GM19193 (cell line): ENCODE results near the gene TBC1D7.

Source experiments
- POLR2A ChIP-seq: IDR thresholded peaks from 4 replicates; pipeline ENCODE4 v1.6.1; 2011; ENCODE audit not compliant: insufficient read depth, insufficient read length; ENCODE audit errors: extremely low read depth

Gene TBC1D7

GRCh38 chr6:13292774-13293173 lies 35.6 kb downstream of the TBC1D7 start:
- TF ChIP-seq POLR2A = no peak

- TF ChIP-seq POLR2A = no peak
Measured at GRCh38 chr6:13290335-13290734, 38.0 kb downstream of the TBC1D7 start.

- TF ChIP-seq POLR2A = no peak
Measured at GRCh38 chr6:13289789-13290318, 38.5 kb downstream of the TBC1D7 start.

GRCh38 chr6:13288969-13289391 lies 39.4 kb downstream of the TBC1D7 start:
- no peak for TF ChIP-seq POLR2A

GRCh38 chr6:13288481-13288880 lies 39.9 kb downstream of the TBC1D7 start:
- no peak for TF ChIP-seq POLR2A

- TF ChIP-seq POLR2A = no peak
Measured at GRCh38 chr6:13287104-13287503, 41.2 kb downstream of the TBC1D7 start.

GRCh38 chr6:13286181-13286580 lies 42.2 kb downstream of the TBC1D7 start:
- TF ChIP-seq POLR2A = no peak

- TF ChIP-seq POLR2A = no peak
Measured at GRCh38 chr6:13285705-13286104, 42.6 kb downstream of the TBC1D7 start.

- TF ChIP-seq POLR2A = no peak
Measured at GRCh38 chr6:13284646-13285045, 43.7 kb downstream of the TBC1D7 start.

- TF ChIP-seq POLR2A = no peak
Measured at GRCh38 chr6:13283331-13283730, 45.0 kb downstream of the TBC1D7 start.

- TF ChIP-seq POLR2A = no peak
Measured at GRCh38 chr6:13282393-13283069, 45.8 kb downstream of the TBC1D7 start.

- TF ChIP-seq POLR2A = no peak
Measured at GRCh38 chr6:13281686-13282085, 46.7 kb downstream of the TBC1D7 start.

GRCh38 chr6:13280254-13280653 lies 48.1 kb downstream of the TBC1D7 start:
- no peak for TF ChIP-seq POLR2A

GRCh38 chr6:13278991-13279390 lies 49.3 kb downstream of the TBC1D7 start:
- TF ChIP-seq POLR2A = no peak

- no peak for TF ChIP-seq POLR2A
Measured at GRCh38 chr6:13278164-13278563, 50.2 kb downstream of the TBC1D7 start.

GRCh38 chr6:13277231-13277630 lies 51.1 kb downstream of the TBC1D7 start:
- TF ChIP-seq POLR2A = no peak
